Renal pelvis (tissue), 3 donors: Measurements from ENCODE around the gene PCDHB5. TPM values are rescaled to one million over a fixed set of nuclear protein-coding genes. Genes with fewer than 3 reads are reported as not detected.

Source experiments
- polyA plus RNA-seq, 3 donors: library from polyadenylated mRNA; unstranded; fragments of 120-200 nt; gene quantifications; one replicate each; pipeline ENCODE4 v1.2.1, GENCODE V29; 2013; ENCODE audit not compliant: insufficient read length in 3 of 3

The PCDHB5 gene
- polyA plus RNA-seq, 3 donors: 5.3 to 9.5 (median 9.1) TPM

Other genes starting within 250 kb of the PCDHB5 start
- gene PCDHAC1, start 208.9 kb upstream of the PCDHB5 start, polyA plus RNA-seq: under 1 TPM; 0.06 to 0.10 (median 0.06) TPM
- gene PCDHAC2, start 168.7 kb upstream of the PCDHB5 start, polyA plus RNA-seq: under 1 TPM; 0.29 to 0.71 (median 0.53) TPM
- gene PCDHB1, start 83.8 kb upstream of the PCDHB5 start, polyA plus RNA-seq: under 1 TPM; 0.04 to 0.15 (median 0.08) TPM
- 1 to 10 TPM; 4.5 to 8.4 (median 4.9) TPM for gene PCDHB2, start 40.6 kb upstream of the PCDHB5 start, polyA plus RNA-seq
- 1 to 10 TPM; 3.7 to 4.7 (median 3.8) TPM for gene PCDHB3, start 34.7 kb upstream of the PCDHB5 start, polyA plus RNA-seq
- gene PCDHB4, start 13.4 kb upstream of the PCDHB5 start, polyA plus RNA-seq: 1 to 10 TPM in 2 of 3 donors, under 1 TPM in 1; 0.97 to 2.1 (median 2.0) TPM
- 1 to 10 TPM; 1.6 to 3.1 (median 3.0) TPM for gene PCDHB6, start 14.9 kb downstream of the PCDHB5 start, polyA plus RNA-seq
- 1 to 10 TPM; 3.5 to 4.4 (median 4.2) TPM for gene PCDHB7, start 37.4 kb downstream of the PCDHB5 start, polyA plus RNA-seq
- gene PCDHB8, start 42.6 kb downstream of the PCDHB5 start, polyA plus RNA-seq: 1 to 10 TPM; 1.5 to 3.1 (median 2.1) TPM
- 1 to 10 TPM; 5.1 to 7.4 (median 6.5) TPM for gene PCDHB16, start 47.2 kb downstream of the PCDHB5 start, polyA plus RNA-seq
- 1 to 10 TPM; 3.4 to 4.5 (median 4.1) TPM for gene PCDHB9, start 52.0 kb downstream of the PCDHB5 start, polyA plus RNA-seq
- 1 to 10 TPM; 4.9 to 6.6 (median 6.4) TPM for gene PCDHB10, start 57.1 kb downstream of the PCDHB5 start, polyA plus RNA-seq
- 1 to 10 TPM; 3.8 to 6.5 (median 4.6) TPM for gene PCDHB11, start 64.4 kb downstream of the PCDHB5 start, polyA plus RNA-seq
- 1 to 10 TPM; 3.6 to 4.6 (median 4.5) TPM for gene PCDHB12, start 73.5 kb downstream of the PCDHB5 start, polyA plus RNA-seq
- gene PCDHB13, start 78.7 kb downstream of the PCDHB5 start, polyA plus RNA-seq: 1 to 10 TPM; 6.4 to 7.5 (median 6.9) TPM
- 10 to 100 TPM; 10.1 to 11.2 (median 10.2) TPM for gene PCDHB14, start 88.1 kb downstream of the PCDHB5 start, polyA plus RNA-seq
- gene PCDHB15, start 110.2 kb downstream of the PCDHB5 start, polyA plus RNA-seq: 10 to 100 TPM; 14.3 to 15.2 (median 14.7) TPM
- under 1 TPM in 2 of 3 donors, not detected in 1; 0.19 to 0.21 TPM for gene SLC25A2, start 168.8 kb downstream of the PCDHB5 start, polyA plus RNA-seq
- 100 to 1,000 TPM; 137 to 157 (median 148) TPM for gene TAF7, start 185.6 kb downstream of the PCDHB5 start, polyA plus RNA-seq
- gene PCDHGA1, start 195.3 kb downstream of the PCDHB5 start, polyA plus RNA-seq: 1 to 10 TPM in 2 of 3 donors, under 1 TPM in 1; 0.81 to 1.7 (median 1.0) TPM
- 1 to 10 TPM; 6.3 to 8.3 (median 6.4) TPM for gene PCDHGA2, start 203.6 kb downstream of the PCDHB5 start, polyA plus RNA-seq
- 1 to 10 TPM; 3.4 to 4.5 (median 3.8) TPM for gene PCDHGA3, start 208.6 kb downstream of the PCDHB5 start, polyA plus RNA-seq
- 1 to 10 TPM; 1.7 to 1.8 (median 1.7) TPM for gene PCDHGB1, start 214.9 kb downstream of the PCDHB5 start, polyA plus RNA-seq
- 1 to 10 TPM; 2.3 to 3.0 (median 2.4) TPM for gene PCDHGA4, start 219.8 kb downstream of the PCDHB5 start, polyA plus RNA-seq
- gene PCDHGB2, start 224.8 kb downstream of the PCDHB5 start, polyA plus RNA-seq: 1 to 10 TPM; 3.5 to 4.9 (median 3.6) TPM
- 1 to 10 TPM; 2.6 to 3.2 (median 2.6) TPM for gene PCDHGA5, start 229.0 kb downstream of the PCDHB5 start, polyA plus RNA-seq
- gene PCDHGB3, start 235.0 kb downstream of the PCDHB5 start, polyA plus RNA-seq: 1 to 10 TPM; 1.9 to 2.6 (median 2.5) TPM
- 1 to 10 TPM; 6.4 to 8.5 (median 7.9) TPM for gene PCDHGA6, start 238.7 kb downstream of the PCDHB5 start, polyA plus RNA-seq
- gene PCDHGA7, start 247.5 kb downstream of the PCDHB5 start, polyA plus RNA-seq: 1 to 10 TPM; 2.2 to 2.5 (median 2.5) TPM